ELF-1 (cell line): Measurements from ENCODE around the gene TTC17.
"Not testable (repeated sequence)": the region's sequence is repeated elsewhere in the genome, so short reads cannot be mapped to it uniquely, and the experiment has no call there.

Source experiments
- DNase-seq: peaks from one replicate; pipeline ENCODE4 v3.0.0-alpha.2; 2016; ENCODE audit warnings: low read depth, low spot score

TTC17 gene, protein sequence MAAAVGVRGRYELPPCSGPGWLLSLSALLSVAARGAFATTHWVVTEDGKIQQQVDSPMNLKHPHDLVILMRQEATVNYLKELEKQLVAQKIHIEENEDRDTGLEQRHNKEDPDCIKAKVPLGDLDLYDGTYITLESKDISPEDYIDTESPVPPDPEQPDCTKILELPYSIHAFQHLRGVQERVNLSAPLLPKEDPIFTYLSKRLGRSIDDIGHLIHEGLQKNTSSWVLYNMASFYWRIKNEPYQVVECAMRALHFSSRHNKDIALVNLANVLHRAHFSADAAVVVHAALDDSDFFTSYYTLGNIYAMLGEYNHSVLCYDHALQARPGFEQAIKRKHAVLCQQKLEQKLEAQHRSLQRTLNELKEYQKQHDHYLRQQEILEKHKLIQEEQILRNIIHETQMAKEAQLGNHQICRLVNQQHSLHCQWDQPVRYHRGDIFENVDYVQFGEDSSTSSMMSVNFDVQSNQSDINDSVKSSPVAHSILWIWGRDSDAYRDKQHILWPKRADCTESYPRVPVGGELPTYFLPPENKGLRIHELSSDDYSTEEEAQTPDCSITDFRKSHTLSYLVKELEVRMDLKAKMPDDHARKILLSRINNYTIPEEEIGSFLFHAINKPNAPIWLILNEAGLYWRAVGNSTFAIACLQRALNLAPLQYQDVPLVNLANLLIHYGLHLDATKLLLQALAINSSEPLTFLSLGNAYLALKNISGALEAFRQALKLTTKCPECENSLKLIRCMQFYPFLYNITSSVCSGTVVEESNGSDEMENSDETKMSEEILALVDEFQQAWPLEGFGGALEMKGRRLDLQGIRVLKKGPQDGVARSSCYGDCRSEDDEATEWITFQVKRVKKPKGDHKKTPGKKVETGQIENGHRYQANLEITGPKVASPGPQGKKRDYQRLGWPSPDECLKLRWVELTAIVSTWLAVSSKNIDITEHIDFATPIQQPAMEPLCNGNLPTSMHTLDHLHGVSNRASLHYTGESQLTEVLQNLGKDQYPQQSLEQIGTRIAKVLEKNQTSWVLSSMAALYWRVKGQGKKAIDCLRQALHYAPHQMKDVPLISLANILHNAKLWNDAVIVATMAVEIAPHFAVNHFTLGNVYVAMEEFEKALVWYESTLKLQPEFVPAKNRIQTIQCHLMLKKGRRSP

DNA sequence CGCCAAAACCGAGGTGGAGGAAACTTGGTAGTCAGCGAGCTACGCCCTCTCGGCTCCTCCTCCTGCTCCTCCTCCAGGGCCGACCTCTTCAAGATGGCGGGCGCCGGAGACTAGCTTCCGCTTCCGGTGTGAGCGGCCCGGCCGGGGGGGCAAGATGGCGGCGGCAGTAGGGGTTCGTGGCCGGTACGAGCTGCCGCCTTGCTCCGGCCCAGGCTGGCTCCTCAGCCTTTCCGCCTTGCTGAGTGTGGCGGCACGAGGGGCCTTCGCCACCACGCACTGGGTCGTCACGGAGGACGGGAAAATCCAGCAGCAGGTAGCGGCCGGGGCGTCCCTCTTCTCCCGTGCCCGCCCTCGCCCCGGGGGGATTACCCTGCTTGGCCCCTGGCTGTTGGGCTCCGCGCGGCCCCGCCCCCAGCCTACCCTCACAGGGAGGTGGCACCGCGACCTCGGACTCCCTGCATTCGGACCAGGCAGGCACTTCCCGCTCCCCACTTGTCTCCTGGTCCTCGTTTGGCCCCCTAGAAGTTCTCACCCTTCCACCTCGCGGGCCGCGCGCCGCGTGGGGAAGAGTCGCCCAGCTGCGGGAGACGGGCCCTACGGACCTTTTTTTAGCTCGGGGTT lies at the start of gene TTC17:
Gene TTC17 (plus strand): TSS at position 120 of the 621 bp plus-strand sequence. CDS start 35 bp downstream, at position 155.
- DNase-seq = peak; percentile 95

DNA sequence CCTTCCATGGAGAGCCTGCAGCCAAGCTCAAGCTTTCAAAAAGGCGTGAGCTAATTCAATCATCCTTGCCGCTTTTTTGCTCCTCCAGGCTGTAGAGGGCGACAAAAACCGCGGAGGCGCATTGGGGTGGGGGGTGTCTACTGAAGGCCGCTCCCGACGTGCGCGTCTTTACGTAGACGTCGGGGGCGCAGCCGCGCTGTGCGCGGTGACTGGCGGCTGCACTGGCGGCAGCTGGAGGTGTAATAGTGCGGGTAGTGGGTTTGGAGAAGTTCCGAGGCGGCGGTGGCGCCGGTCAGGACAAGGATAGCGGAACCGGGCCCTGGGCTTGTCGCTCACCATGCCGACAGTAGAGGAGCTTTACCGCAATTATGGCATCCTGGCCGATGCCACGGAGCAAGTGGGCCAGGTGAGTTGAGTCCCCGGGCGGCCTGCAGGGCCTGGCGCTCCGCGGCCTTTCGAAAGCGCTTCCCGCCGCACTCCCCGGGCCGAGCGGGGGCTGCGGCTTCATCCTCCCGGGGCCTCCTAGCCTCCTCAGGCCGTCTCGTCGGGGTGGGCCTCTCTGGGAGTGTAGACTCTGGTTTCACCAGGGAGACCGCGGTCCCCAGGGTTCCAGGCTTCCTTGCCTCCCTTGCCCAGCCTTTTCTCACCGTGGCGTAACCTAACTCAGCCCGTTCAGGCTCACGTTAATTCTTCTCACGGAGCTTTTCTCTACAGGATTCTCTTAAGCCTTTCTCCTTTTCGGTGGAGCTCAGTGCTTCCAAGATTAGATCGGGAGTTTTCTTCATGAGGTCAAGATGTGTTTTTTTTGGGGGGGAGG lies 46.7 kb upstream of the TTC17 start, which contains the start of gene API5:
Gene API5 (plus strand): TSS at position 206 of the 817 bp plus-strand sequence. CDS start 132 bp downstream, at position 338.
- peak; percentile 98 for DNase-seq

DNA sequence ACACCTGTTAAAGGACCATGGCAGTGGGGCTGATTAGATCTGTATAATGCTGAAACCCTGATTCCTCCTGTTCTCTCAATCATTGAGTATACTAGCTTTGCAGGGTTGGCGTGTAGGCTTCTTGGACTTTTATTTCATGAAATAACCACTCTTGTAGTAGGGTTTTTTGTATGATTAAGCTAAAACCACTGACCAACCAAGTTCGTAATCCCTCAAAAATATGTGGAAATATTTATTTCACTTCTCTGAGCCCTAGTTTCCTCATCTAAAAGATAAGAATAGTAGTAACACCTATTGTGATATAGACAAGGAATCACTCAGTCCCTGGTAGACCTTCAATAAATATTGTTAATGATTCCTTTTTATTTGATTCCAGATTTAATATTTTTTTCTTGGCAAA lies 42.8 kb upstream of the TTC17 start:
- no peak for DNase-seq

DNA sequence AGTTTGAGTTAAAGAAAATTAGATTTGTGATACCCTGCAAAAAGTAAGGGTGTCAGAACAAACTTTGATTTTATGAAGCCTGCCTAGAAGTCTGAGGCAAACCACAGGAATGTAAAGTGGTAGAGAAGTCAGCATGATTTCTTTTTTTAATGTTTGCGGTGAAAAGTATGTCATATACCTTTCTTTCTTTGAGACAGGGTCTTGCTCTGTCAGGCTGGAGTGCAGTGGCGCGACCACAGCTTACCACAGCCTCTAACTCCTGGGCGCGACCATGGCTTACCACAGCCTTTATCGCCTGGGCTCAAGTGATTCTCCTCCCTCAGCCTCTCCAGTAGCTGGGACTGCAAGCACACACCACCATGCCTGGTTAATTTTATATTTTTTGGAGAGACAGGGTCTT lies 42.3 kb upstream of the TTC17 start:
- DNase-seq = no peak

DNA sequence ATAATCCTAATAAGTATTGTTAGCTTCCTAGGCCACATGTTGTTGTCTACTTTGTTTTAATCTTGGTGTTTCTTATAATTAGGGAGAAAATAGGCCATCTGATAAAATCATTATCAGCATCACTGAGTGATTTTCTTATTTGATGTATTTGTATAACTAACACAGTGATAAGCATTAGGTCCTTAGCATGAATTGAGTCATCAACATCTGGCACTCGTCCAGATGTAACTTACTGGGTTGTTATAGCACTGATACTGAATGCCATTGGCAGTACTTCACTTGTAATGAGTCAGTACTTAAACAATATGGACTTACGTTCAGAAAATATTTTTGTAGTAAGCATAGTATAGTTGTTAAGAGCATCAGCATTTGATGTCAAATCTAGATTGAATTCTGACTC lies 30.7 kb upstream of the TTC17 start:
- DNase-seq = no peak

DNA sequence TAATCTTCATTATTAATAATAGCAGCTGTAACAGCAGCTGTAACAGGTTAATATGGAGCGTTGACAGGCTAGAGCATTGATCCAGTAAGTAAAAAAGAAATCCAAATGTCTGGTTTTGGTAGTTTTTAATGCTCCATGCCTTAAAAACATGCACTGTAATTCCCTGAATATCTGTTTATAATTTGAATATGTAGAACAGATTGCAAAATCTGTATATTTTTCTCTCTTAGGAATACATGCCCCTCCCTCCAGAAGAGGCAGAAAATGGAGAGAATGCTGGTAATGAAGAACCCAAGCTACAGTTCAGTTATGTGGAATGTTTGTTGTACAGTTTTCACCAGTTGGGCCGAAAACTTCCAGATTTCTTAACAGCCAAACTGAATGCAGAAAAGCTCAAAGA lies 30.2 kb upstream of the TTC17 start:
- DNase-seq = no peak

DNA sequence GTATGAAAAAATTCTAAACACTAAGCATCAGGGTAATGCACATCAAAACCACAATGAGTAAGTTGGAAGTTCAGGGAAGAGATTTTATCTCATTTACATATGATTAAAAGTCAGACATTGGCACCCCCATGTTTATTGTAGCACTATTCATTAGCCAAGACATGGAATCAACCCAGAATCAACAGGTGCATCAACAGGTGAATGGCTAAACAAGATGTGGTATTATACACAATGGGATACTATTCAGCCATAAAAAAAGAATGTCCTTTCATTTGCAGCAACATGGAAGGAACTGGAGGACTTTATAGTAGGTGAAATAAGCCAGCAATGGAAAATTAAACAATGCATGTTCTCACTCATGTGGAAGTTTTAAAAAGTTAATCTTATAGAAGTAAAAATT lies 17.6 kb upstream of the TTC17 start:
- no peak for DNase-seq

DNA sequence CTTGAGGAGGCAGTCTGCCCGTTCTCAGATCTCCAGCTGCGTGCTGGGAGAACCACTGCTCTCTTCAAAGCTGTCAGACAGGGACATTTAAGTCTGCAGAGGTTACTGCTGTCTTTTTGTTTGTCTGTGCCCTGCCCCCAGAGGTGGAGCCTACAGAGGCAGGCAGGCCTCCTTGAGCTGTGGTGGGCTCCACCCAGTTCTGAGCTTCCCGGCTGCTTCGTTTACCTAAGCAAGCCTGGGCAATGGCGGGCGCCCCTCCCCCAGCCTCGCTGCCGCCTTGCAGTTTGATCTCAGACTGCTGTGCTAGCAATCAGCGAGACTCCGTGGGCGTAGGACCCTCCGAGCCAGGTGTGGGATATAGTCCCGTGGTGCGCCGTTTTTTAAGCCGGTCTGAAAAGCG lies 7.3 kb upstream of the TTC17 start:
- DNase-seq = not testable (repeated sequence)

DNA sequence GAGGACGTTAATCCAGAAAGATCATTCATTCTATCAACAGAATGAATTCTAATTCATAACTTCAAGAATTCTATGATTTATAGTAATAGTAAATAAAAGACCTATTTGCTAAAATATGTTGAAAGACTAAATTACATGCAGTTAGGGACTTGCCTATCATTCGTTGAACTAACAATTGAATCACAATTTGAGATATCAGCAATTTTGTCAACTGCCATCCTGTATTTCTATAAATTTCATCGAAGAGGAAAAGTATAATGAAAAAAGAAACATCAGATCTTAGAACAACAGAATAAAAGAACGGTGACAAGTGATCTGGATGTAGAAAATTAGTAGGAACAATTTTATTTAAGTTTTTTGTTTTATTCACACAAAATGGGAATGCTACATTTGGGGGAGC lies 4.4 kb upstream of the TTC17 start:
- DNase-seq = no peak

DNA sequence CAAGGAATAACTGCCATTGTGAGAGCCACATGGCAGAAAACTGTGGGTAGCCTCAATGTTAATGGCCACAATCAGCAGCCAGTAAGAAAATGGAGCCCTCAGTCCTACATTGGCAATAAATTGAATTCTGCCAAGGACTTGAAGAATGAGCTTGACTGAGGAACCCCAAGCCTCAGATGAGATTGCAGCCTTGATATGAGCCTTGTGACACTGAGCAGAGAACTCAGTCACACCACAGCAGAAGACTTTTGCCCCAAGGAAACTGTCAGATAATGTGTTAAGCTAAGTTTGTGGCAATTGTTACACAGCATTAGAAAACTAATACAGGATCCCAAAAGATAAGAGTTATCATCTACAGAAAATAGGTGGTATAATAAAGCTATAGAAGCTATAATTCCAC lies 2.4 kb upstream of the TTC17 start:
- no peak for DNase-seq

DNA sequence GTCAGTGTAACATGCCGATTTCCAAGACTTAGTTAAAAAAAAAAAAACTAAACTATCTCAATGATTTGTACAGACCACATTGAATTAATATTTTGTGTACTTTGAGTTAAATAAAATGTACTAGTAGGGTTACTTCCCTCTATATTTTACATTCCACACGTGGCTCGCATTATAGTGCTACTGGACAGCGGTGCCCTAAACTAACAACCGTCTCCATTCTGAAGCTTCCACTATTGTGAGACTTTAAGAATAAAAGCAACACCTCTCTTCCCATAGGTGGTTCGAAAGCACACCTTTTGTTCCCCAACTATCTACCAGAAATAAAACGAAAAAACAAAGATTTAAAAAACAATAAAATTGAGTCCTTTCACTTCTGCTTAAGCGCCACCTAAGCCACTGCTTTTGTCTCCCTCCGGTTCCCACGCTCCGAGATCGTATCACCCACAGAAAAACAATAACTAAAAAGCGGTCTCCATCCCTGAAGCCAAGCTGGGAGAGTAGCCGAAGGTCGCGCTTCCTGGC lies 380 bp upstream of the TTC17 start:
- no peak for DNase-seq

DNA sequence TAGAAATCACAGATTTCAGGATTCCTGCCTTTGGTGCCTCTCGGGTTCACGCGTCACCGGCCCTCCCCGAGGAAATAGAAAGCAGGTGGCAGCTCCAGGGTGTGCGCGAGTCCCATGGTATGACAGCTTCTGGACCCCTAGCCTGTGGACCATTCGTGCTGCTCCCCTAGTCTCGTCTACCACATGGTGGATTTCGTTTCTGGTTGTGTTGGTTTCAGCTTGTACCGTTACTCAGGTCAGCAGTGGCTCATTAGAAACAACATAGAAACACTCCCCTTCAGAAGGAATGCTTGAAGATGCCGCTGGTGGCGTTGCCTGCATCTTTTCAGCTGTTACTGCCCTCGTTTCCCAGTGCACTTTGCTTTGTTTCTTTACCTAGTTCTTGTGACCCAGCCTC lies 700 bp downstream of the TTC17 start:
- DNase-seq = peak; percentile 60

DNA sequence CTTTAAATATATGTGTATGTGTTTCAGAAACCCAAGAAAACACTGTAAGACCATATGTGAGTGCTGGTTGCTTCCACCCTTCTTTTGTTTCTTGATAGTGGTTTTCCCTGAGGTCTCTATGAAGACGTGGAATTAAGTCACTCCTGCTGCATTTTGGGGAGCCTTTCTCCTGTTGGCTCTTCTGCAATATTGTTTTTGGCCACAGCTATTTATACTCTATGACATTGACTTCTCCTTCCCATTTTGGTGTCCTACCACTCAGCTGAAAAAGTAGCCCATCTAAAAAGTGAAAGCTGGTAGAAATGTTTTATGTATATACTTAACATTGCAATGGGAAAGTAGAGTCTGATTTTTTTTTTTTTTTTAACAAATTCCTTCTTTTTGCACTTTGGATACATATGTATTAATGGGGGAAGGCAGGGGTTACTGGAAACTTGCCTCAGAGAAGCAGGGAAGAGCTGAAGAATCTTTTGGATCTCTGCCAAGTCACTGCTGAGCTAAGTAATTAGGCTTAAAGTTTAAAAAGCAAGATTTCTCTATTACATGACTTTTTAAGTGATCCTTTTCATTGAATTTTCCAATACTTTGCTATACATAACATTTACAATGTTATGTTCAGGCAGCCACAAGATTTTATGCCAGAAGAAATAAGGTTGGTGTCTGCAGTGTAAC lies 1.8 kb downstream of the TTC17 start:
- DNase-seq = no peak

DNA sequence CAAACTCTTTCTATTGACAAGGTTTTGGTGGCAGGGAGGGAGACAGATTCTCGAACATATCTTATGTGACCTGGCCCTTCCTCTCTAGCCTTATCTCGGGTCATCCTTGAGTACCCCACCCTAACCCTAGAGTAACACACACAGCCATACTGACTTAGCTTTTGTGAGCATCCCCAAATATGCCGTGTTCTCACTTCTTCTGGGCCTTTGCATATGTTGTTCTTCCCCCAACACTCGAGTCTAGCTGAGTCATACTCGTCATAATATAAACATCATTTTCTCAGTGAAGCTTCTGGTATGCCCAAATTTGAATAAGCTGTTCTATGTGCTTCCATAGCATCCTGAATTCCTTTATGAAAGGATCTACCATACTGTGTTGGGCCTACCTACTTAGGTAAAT lies 8.0 kb downstream of the TTC17 start:
- DNase-seq = no peak

DNA sequence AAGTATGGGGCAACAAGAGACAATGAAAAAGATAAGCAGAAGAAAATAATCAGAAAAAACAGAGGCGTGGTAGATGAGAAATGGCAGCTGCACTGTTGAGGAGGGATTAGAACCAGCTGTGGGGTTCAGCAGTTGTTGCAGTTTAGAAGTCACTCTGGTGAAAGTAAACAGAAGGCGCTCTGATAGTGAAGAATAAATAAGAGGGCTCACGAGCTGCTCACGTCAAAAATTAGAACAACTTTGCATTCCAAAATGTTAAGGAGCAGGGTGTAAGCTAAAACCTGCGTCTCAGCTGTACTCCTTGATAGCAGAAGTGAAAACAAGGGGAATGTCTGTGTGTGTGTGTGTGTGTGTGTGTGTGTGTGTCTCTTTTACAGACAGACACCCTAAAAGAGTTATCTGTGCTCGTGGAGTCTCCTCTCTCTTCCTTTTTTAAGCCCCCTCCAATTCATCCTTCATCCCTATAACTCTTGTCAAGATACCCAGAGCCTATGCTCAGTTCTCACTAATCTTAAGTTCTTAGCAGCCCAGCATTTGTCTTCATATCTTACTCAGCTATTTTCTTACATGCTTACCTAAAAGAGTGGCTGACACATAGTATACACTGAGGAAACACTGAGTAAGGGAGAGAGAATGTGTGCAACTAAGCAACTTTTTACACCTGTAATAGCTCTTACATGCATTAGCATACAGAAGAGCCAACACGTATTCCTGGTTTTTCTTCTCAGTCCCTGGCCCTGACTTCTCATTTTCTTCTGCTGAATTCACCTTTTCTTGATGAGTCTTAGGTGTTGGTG lies 8.9 kb downstream of the TTC17 start:
- DNase-seq = no peak

DNA sequence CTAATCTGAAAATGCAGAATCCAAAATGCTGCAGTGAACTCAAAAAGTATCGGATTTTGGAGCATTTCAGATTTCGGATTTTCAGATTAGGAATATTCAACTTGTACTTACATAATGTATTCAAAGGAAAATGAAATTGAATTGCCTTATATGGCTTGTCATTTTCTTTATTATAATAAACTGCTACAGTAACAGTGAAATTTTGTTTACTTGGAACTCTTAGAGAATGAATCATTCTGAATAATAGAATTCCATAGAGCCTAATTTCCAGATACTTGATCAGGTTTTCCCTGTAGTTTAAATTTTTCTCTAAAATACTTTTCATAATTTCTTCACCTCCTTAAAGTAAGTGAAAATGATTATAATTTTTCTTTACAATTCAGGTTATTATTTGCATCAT lies 17.3 kb downstream of the TTC17 start:
- no peak for DNase-seq

DNA sequence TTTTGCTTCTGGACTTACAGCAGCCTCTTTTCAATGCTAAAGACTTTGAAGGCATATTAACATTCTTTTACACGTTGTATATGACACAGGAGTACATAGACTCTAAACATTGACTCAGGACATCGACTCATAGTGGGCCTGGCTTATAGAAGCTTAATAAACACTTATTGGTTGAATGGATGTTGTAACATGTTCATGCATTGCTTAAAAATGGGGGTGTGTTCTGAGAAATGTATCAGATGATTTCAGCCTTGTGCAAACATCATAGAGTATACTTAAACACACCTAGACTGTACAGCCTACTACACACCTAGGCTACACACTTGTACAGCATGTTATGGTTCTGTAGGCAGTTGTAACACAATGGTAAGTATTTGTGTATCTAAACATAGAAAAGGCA lies 17.9 kb downstream of the TTC17 start:
- DNase-seq = no peak

DNA sequence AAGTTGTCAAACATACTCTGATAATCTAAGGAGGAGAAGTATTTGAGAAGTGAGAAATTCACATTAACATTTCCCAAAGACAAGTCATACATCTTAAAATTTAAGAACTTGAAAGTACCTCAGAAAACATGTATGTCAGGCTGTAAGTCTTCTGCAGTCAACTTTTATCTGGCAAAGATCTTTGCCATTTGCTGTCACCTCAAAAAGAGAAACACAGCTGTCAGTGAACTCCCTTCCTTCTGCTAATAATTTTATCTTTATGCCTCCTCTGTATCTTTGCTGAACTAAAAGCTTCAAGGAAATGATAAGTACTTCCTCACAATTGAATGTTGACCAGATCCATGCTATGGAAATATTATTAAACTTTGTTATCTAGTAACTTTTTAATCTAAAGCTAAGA lies 18.7 kb downstream of the TTC17 start:
- no peak for DNase-seq

DNA sequence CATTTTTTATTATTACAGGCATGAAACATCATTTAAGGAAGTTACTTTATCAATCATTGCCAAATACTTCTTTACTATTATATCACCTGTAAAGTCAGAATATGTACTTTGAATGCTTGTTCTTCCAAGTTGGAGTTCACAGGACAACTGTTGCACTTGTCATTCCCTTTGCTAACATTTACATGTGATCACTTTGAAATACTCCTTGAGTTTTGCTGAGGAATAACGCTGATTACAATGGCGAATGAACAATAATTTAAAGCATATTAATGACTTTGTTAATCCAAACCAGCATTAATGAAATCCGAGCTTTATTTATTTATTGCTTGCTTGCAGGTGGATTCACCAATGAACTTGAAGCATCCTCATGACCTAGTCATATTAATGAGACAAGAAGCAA lies 20.2 kb downstream of the TTC17 start:
- DNase-seq = no peak
